Fibroblast of lung (primary cell): ENCODE results near the gene HAVCR2. TPM values are rescaled to one million over a fixed set of nuclear protein-coding genes. Genes with fewer than 3 reads are reported as not detected.

Source experiments
- DNase-seq, 2 donors: peaks; one replicate each; pipeline versions ENCODE4 v3.0.0 to v3.0.0-alpha.2; 2010; ENCODE audit warnings: low read depth in 2 of 2
- H2AFZ ChIP-seq: 2 replicates; pipeline ENCODE4 v1.5.1; 2012; ENCODE audit warnings: low read length, control low read depth, inconsistent platforms
- H3K27ac ChIP-seq: 2 replicates; pipeline ENCODE4 v1.5.1; 2011; ENCODE audit warnings: low read length, control low read depth; ENCODE audit not compliant: insufficient read depth
- H3K27me3 ChIP-seq: 2 replicates; pipeline ENCODE4 v1.5.1; 2011; ENCODE audit warnings: mild to moderate bottlenecking, low read length; ENCODE audit not compliant: control insufficient read depth, insufficient read depth
- H3K36me3 ChIP-seq: 2 replicates; pipeline ENCODE4 v1.5.1; 2011; ENCODE audit warnings: low read length; ENCODE audit not compliant: control insufficient read depth, insufficient read depth
- H3K4me1 ChIP-seq: 2 replicates; pipeline ENCODE4 v1.5.1; 2011; ENCODE audit warnings: low read length; ENCODE audit not compliant: control insufficient read depth, insufficient read depth; ENCODE audit errors: extremely low read depth
- H3K4me2 ChIP-seq: 2 replicates; pipeline ENCODE4 v1.5.1; 2011; ENCODE audit warnings: low read length, control low read depth; ENCODE audit not compliant: insufficient read depth; ENCODE audit errors: extremely low read depth
- H3K4me3 ChIP-seq, 4 experiments: fragments of 200-600 bp in 1 of 4; sonication (generic) in 1 of 4; replicated peaks in 1 of 4; 2 replicates each; pipeline ENCODE4 v1.5.1; 2011 to 2016; ENCODE audit warnings: low read length in 4 of 4, low read depth in 3 of 4, mild to moderate bottlenecking in 3 of 4, control low read depth in 2 of 4, inconsistent platforms in 1 of 4, mixed read lengths in 1 of 4; ENCODE audit not compliant: insufficient read depth in 1 of 4; ENCODE audit errors: control extremely low read depth in 1 of 4
- H3K79me2 ChIP-seq: 2 replicates; pipeline ENCODE4 v1.5.1; 2012; ENCODE audit warnings: mild to moderate bottlenecking, low read length, inconsistent platforms; ENCODE audit not compliant: control insufficient read depth, insufficient read depth
- H3K9ac ChIP-seq: 2 replicates; pipeline ENCODE4 v1.5.1; 2011; ENCODE audit warnings: mild to moderate bottlenecking, low read length, control low read depth; ENCODE audit not compliant: insufficient read depth
- H3K9me3 ChIP-seq: 2 replicates; pipeline ENCODE4 v1.5.1; 2012; ENCODE audit warnings: low read depth, low read length; ENCODE audit not compliant: control insufficient read depth, insufficient read depth
- H4K20me1 ChIP-seq: 2 replicates; pipeline ENCODE4 v1.5.1; 2011; ENCODE audit warnings: low read length; ENCODE audit not compliant: control insufficient read depth, insufficient read depth; ENCODE audit errors: extremely low read depth
- CTCF ChIP-seq, 2 donors: IDR thresholded peaks in 1 of 2; conservative IDR thresholded peaks in 1 of 2; 1 replicate in 1 of 2; 2 replicates in 1 of 2; pipeline ENCODE4 v1.5.1; 2011 to 2012; ENCODE audit warnings: low read length in 2 of 2, control low read depth in 1 of 2, inconsistent platforms in 1 of 2, low read depth in 1 of 2, mild to moderate bottlenecking in 1 of 2
- EZH2 ChIP-seq: IDR thresholded peaks from 2 replicates; pipeline ENCODE4 v1.5.1; 2012; ENCODE audit warnings: low read length, control low read depth, mild to moderate bottlenecking; ENCODE audit errors: missing control alignments
- polyA minus RNA-seq: library from RNA; depleted of rRNA, polyadenylated mRNA; stranded (reverse); fragments of >200 nt; gene quantifications from 2 replicates; pipeline ENCODE4 v1.2.3, GENCODE V29; 2011; ENCODE audit warnings: low replicate concordance
- polyA plus RNA-seq, 2 donors: library from polyadenylated mRNA; depleted of rRNA in 1 of 2; stranded (reverse) in 1 of 2; unstranded in 1 of 2; fragments of >200 nt; gene quantifications; 2 replicates each; pipeline ENCODE4 v1.2.1, GENCODE V29; 2011 to 2012; ENCODE audit warnings: missing spikeins in 1 of 2
- total RNA-seq: library from RNA; depleted of rRNA; stranded (reverse); fragments of >200 nt; gene quantifications from 2 replicates; pipeline ENCODE4 v1.2.1, GENCODE V29; 2014

HAVCR2 gene
- total RNA-seq (2.5 and 3.6 TPM in 2 replicates), polyA plus RNA-seq (0.41 and 0.56 TPM in 2 replicates), polyA minus RNA-seq (not detected in 2 replicates)
- polyA plus RNA-seq (2012) = 0.31 and 0.36 TPM in 2 replicates

- H3K4me3 ChIP-seq = no peak within 1 kb of the TSS
- TF ChIP-seq EZH2 (no peak), CTCF (conservative IDR thresholded peaks at IDR 0.05 in 1 of 2, IDR thresholded peaks at IDR 0.05 in 1 of 2; ENCODE audit: low read depth in 1 of 2, low read length in 2 of 2) (no peak)
Measured at GRCh38 chr5:157108976-157109375, at the start of gene HAVCR2. Gene HAVCR2 (minus strand): TSS chr5:157109044. CDS start chr5:157108983, 61 bp downstream.

GRCh38 chr5:157157293-157157891, 48.5 kb upstream of the HAVCR2 start:
- H3K79me2 ChIP-seq = no peaks in the 10 kb centered on the region
- H3K27ac ChIP-seq = no peak overlapping the region
- H3K9ac ChIP-seq = no peak overlapping the region
- no peak overlapping the region for H3K4me3 ChIP-seq
- H3K27me3 ChIP-seq = no peaks in the 10 kb centered on the region
- no peaks in the 10 kb centered on the region for H4K20me1 ChIP-seq
- no peaks in the 10 kb centered on the region for H3K9me3 ChIP-seq
- H3K36me3 ChIP-seq = no peaks in the 10 kb centered on the region
- TF ChIP-seq CTCF (conservative IDR thresholded peaks at IDR 0.05 in 1 of 2, IDR thresholded peaks at IDR 0.05 in 1 of 2; ENCODE audit: low read depth in 1 of 2, low read length in 2 of 2) (no peak), EZH2 (no peak)
- no peaks in the 10 kb centered on the region for H3K4me1 ChIP-seq
- no peak overlapping the region for H2AFZ ChIP-seq
- no peak for DNase-seq
- no peak overlapping the region for H3K4me2 ChIP-seq

More at GRCh38 chr5:157108976-157109375, at the start of gene HAVCR2:
- Histone ChIP-seq H3K9me3 (no peaks in the 10 kb centered on the region), H3K27me3 (no peaks in the 10 kb centered on the region), H3K36me3 (no peaks in the 10 kb centered on the region), H3K79me2 (no peaks in the 10 kb centered on the region), H3K9ac (no peak within 1 kb of the TSS), H2AFZ (no peak within 1 kb of the TSS), H3K4me2 (no peak within 1 kb of the TSS), H3K27ac (no peak within 1 kb of the TSS), H4K20me1 (no peaks in the 10 kb centered on the region), H3K4me1 (peaks cover 2% of the 10 kb centered on the region)
- no peak for DNase-seq

GRCh38 chr5:157155297-157155696, 46.5 kb upstream of the HAVCR2 start:
- Histone ChIP-seq H3K9me3 (no peaks in the 10 kb centered on the region), H3K27me3 (no peaks in the 10 kb centered on the region), H3K4me3 (no peak overlapping the region), H3K4me1 (no peaks in the 10 kb centered on the region), H3K4me2 (no peak overlapping the region), H3K79me2 (no peaks in the 10 kb centered on the region), H3K36me3 (no peaks in the 10 kb centered on the region), H4K20me1 (no peaks in the 10 kb centered on the region), H3K9ac (no peak overlapping the region), H2AFZ (no peak overlapping the region), H3K27ac (no peak overlapping the region)
- no peak for TF ChIP-seq EZH2
- DNase-seq = no peak
